ENCODE measurements around the gene MAST4. TPM values are rescaled to one million over a fixed set of nuclear protein-coding genes. Genes with fewer than 3 reads are reported as not detected.

Gene MAST4
- total and polyA plus RNA-seq, 12 donors: 29.6 to 93.3 (median 76.6) TPM

DNA sequence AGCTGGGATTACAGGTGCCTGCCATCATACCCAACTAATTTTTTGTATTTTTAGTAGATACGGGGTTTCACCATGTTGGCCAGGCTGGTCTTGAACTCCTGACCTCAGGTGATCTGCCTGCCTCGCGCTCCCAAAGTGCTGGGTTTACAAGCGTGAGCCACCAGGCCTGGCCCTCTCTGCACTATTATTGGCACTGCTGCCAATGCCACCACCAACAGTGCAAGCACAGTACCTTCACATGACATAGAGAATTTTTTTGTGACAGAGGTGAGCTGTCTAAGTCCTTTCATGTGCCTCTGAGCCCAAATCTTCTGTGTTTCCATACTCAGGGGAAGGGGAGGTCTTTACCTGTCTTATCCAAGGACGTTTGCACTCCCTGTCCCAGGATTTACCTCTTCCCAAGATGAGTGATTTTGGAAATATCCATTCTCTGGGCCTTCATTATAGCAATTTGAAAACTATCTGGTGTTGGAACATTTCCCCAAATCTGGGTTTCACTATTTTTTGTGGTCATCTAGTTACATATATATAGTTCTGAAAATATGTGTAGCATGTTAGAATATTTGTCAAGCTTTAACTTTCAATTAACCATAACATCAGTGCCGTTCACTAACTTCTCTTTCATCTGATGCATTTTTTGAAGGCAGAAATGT is 605.8 kb downstream of the MAST4 start:
- TF ChIP-seq, protein P1, sequence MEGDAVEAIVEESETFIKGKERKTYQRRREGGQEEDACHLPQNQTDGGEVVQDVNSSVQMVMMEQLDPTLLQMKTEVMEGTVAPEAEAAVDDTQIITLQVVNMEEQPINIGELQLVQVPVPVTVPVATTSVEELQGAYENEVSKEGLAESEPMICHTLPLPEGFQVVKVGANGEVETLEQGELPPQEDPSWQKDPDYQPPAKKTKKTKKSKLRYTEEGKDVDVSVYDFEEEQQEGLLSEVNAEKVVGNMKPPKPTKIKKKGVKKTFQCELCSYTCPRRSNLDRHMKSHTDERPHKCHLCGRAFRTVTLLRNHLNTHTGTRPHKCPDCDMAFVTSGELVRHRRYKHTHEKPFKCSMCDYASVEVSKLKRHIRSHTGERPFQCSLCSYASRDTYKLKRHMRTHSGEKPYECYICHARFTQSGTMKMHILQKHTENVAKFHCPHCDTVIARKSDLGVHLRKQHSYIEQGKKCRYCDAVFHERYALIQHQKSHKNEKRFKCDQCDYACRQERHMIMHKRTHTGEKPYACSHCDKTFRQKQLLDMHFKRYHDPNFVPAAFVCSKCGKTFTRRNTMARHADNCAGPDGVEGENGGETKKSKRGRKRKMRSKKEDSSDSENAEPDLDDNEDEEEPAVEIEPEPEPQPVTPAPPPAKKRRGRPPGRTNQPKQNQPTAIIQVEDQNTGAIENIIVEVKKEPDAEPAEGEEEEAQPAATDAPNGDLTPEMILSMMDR (IDR thresholded peaks at IDR 0.05): no peak
- peak overlapping the region in 1 of 10 donors; percentile 34 for H3K27ac ChIP-seq
- intact Hi-C loops (cut with DNase I): loop anchor here in 5 of 10 donors (10.0 kb wide), 5 partner anchors 47 to 1027 kb away; no protein-coding TSS in a partner anchor
- peaks cover 0 to 9% (median 0%) of the 10 kb centered on the region in 11 donors for H3K9me3 ChIP-seq
- H3K27me3 ChIP-seq: no peaks in the 10 kb centered on the region
- peaks cover 0 to 69% (median 4%) of the 10 kb centered on the region in 9 donors for H3K4me1 ChIP-seq
- no peak overlapping the region for H3K4me3 ChIP-seq
- no peak for ATAC-seq
- no peak for DNase-seq
- H3K36me3 ChIP-seq: no peaks in the 10 kb centered on the region
- WGBS, 2 donors: 80 to 84% methylated on average over 6 of the region's 6 CpGs

DNA sequence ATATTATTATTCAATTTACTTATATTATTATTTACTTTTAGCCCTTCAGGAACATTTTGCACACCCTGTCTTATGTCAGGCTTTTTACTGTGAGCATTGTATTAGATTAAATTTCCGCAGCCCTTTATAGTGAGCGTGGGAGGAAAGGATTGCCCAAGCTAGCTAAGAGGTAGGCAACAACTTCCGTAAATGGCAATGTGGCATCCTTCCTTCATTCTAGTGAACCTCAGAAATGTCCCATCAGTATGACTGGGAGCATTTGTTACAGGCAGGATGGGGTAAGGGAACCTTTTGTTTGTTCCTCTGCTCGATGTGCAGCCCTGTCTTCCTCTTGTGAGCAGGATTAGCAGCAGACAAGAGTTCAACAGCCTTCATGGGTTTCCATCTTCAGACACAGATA is 606.6 kb downstream of the MAST4 start:
- Histone ChIP-seq H3K4me1 (peaks cover 0 to 75% (median 4%) of the 10 kb centered on the region in 9 donors), H3K4me3 (no peak overlapping the region), H3K27ac (peak overlapping the region in 1 of 10 donors; percentile 84), H3K36me3 (no peaks in the 10 kb centered on the region), H3K27me3 (no peaks in the 10 kb centered on the region), H3K9me3 (peaks cover 0 to 9% (median 0%) of the 10 kb centered on the region in 11 donors)
- ATAC-seq (peak in 2 of 8 donors; percentile 34 to 55), DNase-seq (no peak)
- intact Hi-C loops (cut with DNase I): loop anchor here in 5 of 10 donors (10.0 kb wide), 5 partner anchors 48 to 1028 kb away; no protein-coding TSS in a partner anchor
- WGBS, 2 donors: 86 to 92% methylated on average over 4 of the region's 4 CpGs
- TF ChIP-seq, protein P1 (IDR thresholded peaks at IDR 0.05): no peak

DNA sequence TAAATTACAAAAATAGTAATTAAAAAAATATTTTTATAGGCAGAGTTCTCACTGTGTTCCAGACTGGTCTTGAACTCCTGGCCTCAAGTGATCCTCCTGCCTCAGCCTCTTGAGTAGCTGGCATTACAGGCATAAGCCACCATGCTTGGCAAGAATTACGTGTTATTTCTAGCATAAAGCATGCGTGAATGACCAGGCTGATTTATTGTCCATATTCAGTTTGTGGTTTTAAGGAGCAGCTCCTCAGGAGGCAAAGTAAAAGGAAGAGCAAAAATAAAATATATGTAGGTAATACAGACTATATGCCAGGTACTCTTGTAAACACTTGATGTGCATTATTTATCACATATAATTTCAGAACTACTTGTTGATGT is 607.5 kb downstream of the MAST4 start:
- ATAC-seq (no peak), DNase-seq (no peak)
- 43 to 64% methylated on average over 2 of the region's 2 CpGs for WGBS, 2 donors
- Histone ChIP-seq H3K36me3 (no peaks in the 10 kb centered on the region), H3K27me3 (no peaks in the 10 kb centered on the region), H3K4me3 (no peak overlapping the region), H3K9me3 (peaks cover 0 to 9% (median 0%) of the 10 kb centered on the region in 11 donors), H3K4me1 (peaks cover 0 to 83% (median 4%) of the 10 kb centered on the region in 9 donors), H3K27ac (peak overlapping the region in 2 of 10 donors; percentile 29 to 84)
- intact Hi-C loops (cut with DNase I): loop anchor here in 5 of 10 donors (10.0 kb wide), 5 partner anchors 49 to 1029 kb away; no protein-coding TSS in a partner anchor
- TF ChIP-seq, protein P1 (IDR thresholded peaks at IDR 0.05): no peak

DNA sequence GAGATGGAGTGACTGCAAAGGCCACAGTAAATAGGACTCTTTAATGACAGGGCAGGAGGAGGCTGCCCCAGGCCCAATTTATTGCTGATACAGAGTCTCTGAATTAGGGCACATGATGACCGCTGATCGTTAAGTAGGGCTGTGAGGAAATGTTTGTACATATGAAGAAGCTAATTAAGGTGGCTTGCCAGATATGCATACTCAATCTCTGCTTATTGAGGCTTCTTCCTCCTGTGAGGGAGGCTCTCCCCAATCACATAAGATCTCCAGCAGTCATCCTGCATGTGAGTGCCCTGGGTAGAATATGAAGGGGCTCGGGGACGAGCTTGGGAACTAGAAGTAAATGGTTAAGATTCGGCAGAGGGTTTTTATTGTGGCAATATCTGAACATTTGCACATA is 608.6 kb downstream of the MAST4 start:
- H3K36me3 ChIP-seq: no peaks in the 10 kb centered on the region
- DNase-seq (no peak), ATAC-seq (no peak)
- no peak overlapping the region for H3K4me3 ChIP-seq
- TF ChIP-seq, protein P1 (IDR thresholded peaks at IDR 0.05): no peak
- 67 to 78% methylated on average over 5 of the region's 5 CpGs for WGBS, 2 donors
- H3K9me3 ChIP-seq: peaks cover 0 to 9% (median 0%) of the 10 kb centered on the region in 11 donors
- H3K4me1 ChIP-seq: peaks cover 0 to 84% (median 6%) of the 10 kb centered on the region in 9 donors
- H3K27ac ChIP-seq: peak overlapping the region in 3 of 10 donors; percentile 13 to 84 (median 29)
- intact Hi-C loops (cut with DNase I): loop anchor here (5.0 to 10.0 kb wide), 11 partner anchors 33 to 1030 kb away; no protein-coding TSS in a partner anchor
- no peaks in the 10 kb centered on the region for H3K27me3 ChIP-seq
